WI38 (cell line): ENCODE results near the gene GFOD2.

Experiments
- H3K4me3 ChIP-seq: 2 replicates; pipeline ENCODE4 v1.5.1; 2011; ENCODE audit warnings: low read depth, mild to moderate bottlenecking, control low read depth, low read length
- TF ChIP-seq, protein P1 (sequence below): IDR thresholded peaks from 2 replicates; pipeline ENCODE4 v1.5.1; 2012; ENCODE audit warnings: low read depth, mild to moderate bottlenecking, control low read depth, low read length

The GFOD2 gene

GRCh38 chr16:67675999-67676398 is 43.1 kb downstream of the GFOD2 start:
- TF ChIP-seq, protein P1, sequence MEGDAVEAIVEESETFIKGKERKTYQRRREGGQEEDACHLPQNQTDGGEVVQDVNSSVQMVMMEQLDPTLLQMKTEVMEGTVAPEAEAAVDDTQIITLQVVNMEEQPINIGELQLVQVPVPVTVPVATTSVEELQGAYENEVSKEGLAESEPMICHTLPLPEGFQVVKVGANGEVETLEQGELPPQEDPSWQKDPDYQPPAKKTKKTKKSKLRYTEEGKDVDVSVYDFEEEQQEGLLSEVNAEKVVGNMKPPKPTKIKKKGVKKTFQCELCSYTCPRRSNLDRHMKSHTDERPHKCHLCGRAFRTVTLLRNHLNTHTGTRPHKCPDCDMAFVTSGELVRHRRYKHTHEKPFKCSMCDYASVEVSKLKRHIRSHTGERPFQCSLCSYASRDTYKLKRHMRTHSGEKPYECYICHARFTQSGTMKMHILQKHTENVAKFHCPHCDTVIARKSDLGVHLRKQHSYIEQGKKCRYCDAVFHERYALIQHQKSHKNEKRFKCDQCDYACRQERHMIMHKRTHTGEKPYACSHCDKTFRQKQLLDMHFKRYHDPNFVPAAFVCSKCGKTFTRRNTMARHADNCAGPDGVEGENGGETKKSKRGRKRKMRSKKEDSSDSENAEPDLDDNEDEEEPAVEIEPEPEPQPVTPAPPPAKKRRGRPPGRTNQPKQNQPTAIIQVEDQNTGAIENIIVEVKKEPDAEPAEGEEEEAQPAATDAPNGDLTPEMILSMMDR = no peak
- H3K4me3 ChIP-seq = no peak overlapping the region

DNA sequence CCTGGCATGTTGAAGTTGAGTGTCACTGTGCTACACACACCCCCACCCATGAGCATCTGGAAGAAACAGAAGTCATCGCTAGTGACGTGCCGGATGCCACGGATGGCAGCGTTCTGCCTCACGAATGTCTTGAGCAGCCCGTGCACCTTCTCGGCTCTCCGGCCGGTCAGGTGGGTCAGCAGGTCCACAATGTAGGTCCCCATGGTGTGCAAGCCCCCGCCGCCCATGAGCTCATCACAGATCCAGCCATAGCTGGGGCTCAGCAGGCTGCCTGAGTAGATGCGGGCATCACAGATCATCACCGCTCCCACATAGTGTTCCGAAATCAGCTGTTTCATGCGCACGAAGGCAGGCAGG is 43.6 kb downstream of the GFOD2 start:
- TF ChIP-seq, protein P1 = no peak

GRCh38 chr16:67674851-67675578 is 44.1 kb downstream of the GFOD2 start:
- no peak overlapping the region for H3K4me3 ChIP-seq
- TF ChIP-seq, protein P1 = no peak

More for the DNA sequence above, 43.6 kb downstream of the GFOD2 start:
- H3K4me3 ChIP-seq = no peak overlapping the region

GRCh38 chr16:67673712-67674580 is 45.2 kb downstream of the GFOD2 start:
- no peak overlapping the region for H3K4me3 ChIP-seq
- TF ChIP-seq, protein P1 = no peak

DNA sequence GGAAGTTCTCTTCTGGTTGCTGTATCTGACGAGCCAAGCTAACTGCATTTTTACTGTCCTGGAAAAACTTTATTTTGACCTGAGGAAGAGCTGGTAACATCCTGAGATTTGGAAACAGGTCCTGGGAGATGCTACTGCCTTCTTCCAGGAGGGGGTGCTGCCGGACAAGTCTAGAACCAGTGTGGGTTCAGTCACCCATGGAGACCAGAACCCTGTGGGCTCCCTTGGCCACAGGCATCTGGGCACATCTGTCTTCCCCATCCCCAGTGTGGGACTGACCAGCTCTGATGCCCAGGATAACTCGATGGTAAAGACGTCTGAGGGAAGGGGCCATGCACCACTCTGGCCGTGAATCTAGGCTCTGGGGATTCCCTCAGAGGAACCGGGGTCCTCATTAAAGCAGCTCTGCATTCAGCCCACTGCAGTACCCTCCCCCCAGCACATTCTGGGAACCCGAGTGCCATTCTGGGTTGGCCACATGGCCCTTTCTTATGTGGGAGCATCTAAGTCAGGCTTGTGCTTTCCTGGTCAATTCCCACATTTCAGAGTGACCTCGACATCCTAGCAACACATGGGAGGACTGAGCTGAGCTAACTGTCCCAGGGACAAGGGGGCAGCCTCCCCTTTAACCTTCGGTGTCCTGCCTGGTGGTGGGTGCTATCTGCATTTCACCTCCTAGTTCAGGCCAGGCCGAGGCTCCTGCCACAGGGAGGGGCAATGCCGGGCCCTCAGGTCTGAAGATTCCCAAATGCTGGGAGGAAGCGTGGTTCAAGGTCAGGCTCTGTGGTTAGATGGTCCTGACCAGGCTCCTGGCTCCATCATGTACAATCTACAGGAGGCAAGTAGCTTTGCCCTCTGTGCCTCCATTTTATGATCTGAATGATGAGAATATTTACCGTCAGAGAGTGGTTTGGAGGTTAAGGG is 46.1 kb downstream of the GFOD2 start:
- H3K4me3 ChIP-seq = no peak overlapping the region
- TF ChIP-seq, protein P1 = peak; percentile 74

GRCh38 chr16:67672306-67672705 is 46.8 kb downstream of the GFOD2 start:
- H3K4me3 ChIP-seq = no peak overlapping the region
- TF ChIP-seq, protein P1 = no peak
